Heart right ventricle (tissue), 16 donors: ENCODE data around the gene RABIF. TPM values are rescaled to one million over a fixed set of nuclear protein-coding genes. Genes with fewer than 3 reads are reported as not detected.
"Not testable (repeated sequence)": the region's sequence is repeated elsewhere in the genome, so short reads cannot be mapped to it uniquely, and the experiment has no call there.

ENCODE experiments used
- ATAC-seq, 8 donors: fragments of 200-7000 bp; cut with Tn5 transposase; one replicate each; pipeline ENCODE4 v1.9.1; 2020; ENCODE audit warnings: mild to moderate bottlenecking in 8 of 8, moderate library complexity in 8 of 8, moderate number of reproducible peaks in 1 of 8
- DNase-seq, 2 donors: peaks; one replicate each; pipeline ENCODE4 v3.0.0-alpha.2; 2020
- H3K27ac ChIP-seq, 10 donors: fragments of 200-600 bp; sonication (generic) in 2 of 10; one replicate each; pipeline versions ENCODE4 v1.5.0 to v1.8.0; 2020 to 2022; ENCODE audit warnings: mild to moderate bottlenecking in 3 of 10
- H3K27me3 ChIP-seq, 7 donors: fragments of 200-600 bp; one replicate each; pipeline ENCODE4 v1.8.0; 2021 to 2022; ENCODE audit warnings: mild to moderate bottlenecking in 2 of 7
- H3K36me3 ChIP-seq, 9 donors: fragments of 200-600 bp; sonication (generic) in 1 of 9; one replicate each; pipeline versions ENCODE4 v1.5.0 to v1.8.0; 2020 to 2022; ENCODE audit warnings: mild to moderate bottlenecking in 2 of 9
- H3K4me1 ChIP-seq, 9 donors: fragments of 200-600 bp; sonication (generic) in 1 of 9; one replicate each; pipeline versions ENCODE4 v1.5.0 to v1.8.0; 2020 to 2022; ENCODE audit warnings: mild to moderate bottlenecking in 4 of 9
- H3K4me3 ChIP-seq, 10 donors: fragments of 200-600 bp; sonication (generic) in 2 of 10; one replicate each; pipeline versions ENCODE4 v1.5.0 to v1.8.0; 2020 to 2022; ENCODE audit warnings: mild to moderate bottlenecking in 7 of 10, moderate library complexity in 2 of 10
- H3K9me3 ChIP-seq, 11 donors: fragments of 200-600 bp in 10 of 11; sonication (generic) in 2 of 11; one replicate each; pipeline versions ENCODE4 v1.5.0 to v1.8.0; 2013 to 2022; ENCODE audit warnings: mild to moderate bottlenecking in 2 of 11, control low read depth in 1 of 11, moderate library complexity in 1 of 11
- CTCF ChIP-seq, 9 donors: fragments of 200-600 bp; sonication (generic) in 2 of 9; IDR thresholded peaks; one replicate each; pipeline versions ENCODE4 v1.5.0 to v1.8.0; 2021 to 2022; ENCODE audit warnings: antibody characterized with exemption in 9 of 9, mild to moderate bottlenecking in 5 of 9, moderate library complexity in 1 of 9
- WGBS, 2 donors: extraction: QIAGEN DNeasy Blood & Tissue Kit; methylation state at CpG; one replicate each; pipeline ENCODE4 v1.1.7; 2013; ENCODE audit warnings: inconsistent platforms in 1 of 2; 5-methylcytosine and 5-hydroxymethylcytosine counted together
- intact Hi-C, 10 donors: fragments of 100-400 bp; cut with DNase I; formaldehyde crosslinking; loops; one replicate each; pipeline versions ENCODE4 v1.11.1 to v1.14.2; 2022
- polyA plus RNA-seq, 2 donors: library from polyadenylated mRNA; stranded (reverse); fragments of 200-250 nt; gene quantifications; one replicate each; pipeline ENCODE4 v1.2.3, GENCODE V29; 2013
- total RNA-seq, 10 donors: library from RNA; stranded (reverse); fragmentation: NEBNext Ultra II Directional in 3 of 10; extraction: Animal tissue kit (Norgen Biotek cat#: 25700) in 3 of 10; gene quantifications; one replicate each; pipeline versions ENCODE4 v1.2.1 to v1.2.4, GENCODE V29; 2021 to 2023
- donor health status: Arrhythmogenic right ventricular cardiomyopathy.
- donor health status: ischemic (EF 13 %, LVEDD 7.1; RV severe dilation, severe dysfunction).
- donor health status: healthy with polysubstance abuse.
- donor health status: DM: no; HTN: yes; CAD: no.
- donor health status: DM: no; HTN: no; CAD: no.
- donor health status: ischemic (EF 25% LVEDD 6.9; RV normal size, moderate dysfunction).
- donor health status: ischemic (EF 25% LVEDD 5.7; RV mildly dilated, moderate dysfunction).
- donor health status: healthy.
- donor health status: DM: yes; HTN: yes; CAD: no.
- donor health status: Ischemic cardiomyopathy.
- donor health status: ischemic (EF 35%, LVEDD 5.7; RV mildly dilated, moderate dysfunction).
- donor health status: nonischemic (EF 11% LVEDD 7.7; RV severe dilation, severe dysfunction).
- donor health status: DM: yes; HTN: yes; CAD: no.
- donor health status: PGD.
- donor health status: ischemic (EF 29% LVEDD 5.4; RV normal size, mild dysfunction).
- donor health status: nonischemic (EF 23%, LVEDD 6.1; RV moderate dilation, normal function).

RABIF gene
- total and polyA plus RNA-seq, 12 donors: 2.0 to 8.1 (median 4.8) TPM

- no peak for TF ChIP-seq CTCF (IDR thresholded peaks at IDR 0.05)
- Histone ChIP-seq H3K36me3 (no peaks in the 10 kb centered on the region), H3K27ac (no peak overlapping the region), H3K4me3 (no peak overlapping the region), H3K27me3 (peaks cover 0 to 8% (median 0%) of the 10 kb centered on the region in 7 donors), H3K9me3 (no peaks in the 10 kb centered on the region), H3K4me1 (peaks cover 0 to 14% (median 0%) of the 10 kb centered on the region in 9 donors)
- intact Hi-C loops: no loop called here
- ATAC-seq: no peak
- no peak for DNase-seq
- WGBS, 2 donors: 88 to 90% methylated on average over 3 of the region's 3 CpGs
These were observed 57.0 kb downstream of the RABIF start for GRCh38 chr1:202831906-202832305.

- intact Hi-C loops, H3K36me3 ChIP-seq, DNase-seq, H3K27ac ChIP-seq, H3K4me3 ChIP-seq, H3K4me1 ChIP-seq, ATAC-seq, H3K9me3 ChIP-seq: not testable (repeated sequence)
- WGBS, 2 donors: 95 to 98% methylated on average over 9 of the region's 9 CpGs
- H3K27me3 ChIP-seq: peaks cover 0 to 16% (median 3%) of the 10 kb centered on the region in 7 donors
These were observed 59.7 kb downstream of the RABIF start for GRCh38 chr1:202829223-202829622.

Other genes with a start within 250 kb of the RABIF start
- gene SYT2, start 178.7 kb downstream of the RABIF start, total RNA-seq: under 1 TPM in 1 of 10 donors, not detected in 9; 0.02 TPM
- under 1 TPM; under 0.01 to 0.07 TPM for gene SYT2, start 178.7 kb downstream of the RABIF start, polyA plus RNA-seq
- gene KDM5B, start 80.7 kb downstream of the RABIF start, total RNA-seq: 10 to 100 TPM; 10.7 to 18.5 (median 15.0) TPM
- gene KDM5B, start 80.7 kb downstream of the RABIF start, polyA plus RNA-seq: 1 to 10 TPM; 4.9 to 7.0 TPM
- gene PCAT6, start 78.2 kb downstream of the RABIF start, total RNA-seq: 1 to 10 TPM in 3 of 10 donors, under 1 TPM in 6, not detected in 1; 0.41 to 1.3 (median 0.81) TPM
- 1 to 10 TPM in 1 of 2 donors, under 1 TPM in 1; 0.61 to 2.3 TPM for gene PCAT6, start 78.2 kb downstream of the RABIF start, polyA plus RNA-seq
- 10 to 100 TPM; 15.1 to 31.5 (median 22.7) TPM for gene KLHL12, start 38.1 kb upstream of the RABIF start, total RNA-seq
- 10 to 100 TPM in 1 of 2 donors, 1 to 10 TPM in 1; 9.8 to 10.6 TPM for gene KLHL12, start 38.1 kb upstream of the RABIF start, polyA plus RNA-seq
- 100 to 1,000 TPM in 3 of 10 donors, 10 to 100 TPM in 7; 79.7 to 117 (median 95.0) TPM for gene ADIPOR1, start 69.2 kb upstream of the RABIF start, total RNA-seq
- gene ADIPOR1, start 69.2 kb upstream of the RABIF start, polyA plus RNA-seq: 100 to 1,000 TPM in 1 of 2 donors, 10 to 100 TPM in 1; 56.3 to 116 TPM
- gene CYB5R1, start 78.1 kb upstream of the RABIF start, total RNA-seq: 100 to 1,000 TPM in 9 of 10 donors, 10 to 100 TPM in 1; 93.2 to 333 (median 223) TPM
- gene CYB5R1, start 78.1 kb upstream of the RABIF start, polyA plus RNA-seq: 100 to 1,000 TPM; 119 to 263 TPM
- 10 to 100 TPM; 18.2 to 34.2 (median 21.1) TPM for gene TMEM183A, start 118.2 kb upstream of the RABIF start, total RNA-seq
- 10 to 100 TPM; 11.5 to 38.1 TPM for gene TMEM183A, start 118.2 kb upstream of the RABIF start, polyA plus RNA-seq
- 10 to 100 TPM in 9 of 10 donors, 1 to 10 TPM in 1; 9.5 to 60.6 (median 35.2) TPM for gene PPFIA4, start 137.3 kb upstream of the RABIF start, total RNA-seq
- gene PPFIA4, start 137.3 kb upstream of the RABIF start, polyA plus RNA-seq: 10 to 100 TPM in 1 of 2 donors, 1 to 10 TPM in 1; 8.1 to 28.5 TPM
- gene MYOG, start 196.9 kb upstream of the RABIF start, total RNA-seq: not detected
- under 1 TPM in 1 of 2 donors, not detected in 1; 0.06 TPM for gene MYOG, start 196.9 kb upstream of the RABIF start, polyA plus RNA-seq
- gene ADORA1, start 238.6 kb upstream of the RABIF start, total RNA-seq: 10 to 100 TPM in 4 of 10 donors, 1 to 10 TPM in 6; 5.1 to 12.2 (median 9.3) TPM
- 1 to 10 TPM; 1.8 to 8.3 TPM for gene ADORA1, start 238.6 kb upstream of the RABIF start, polyA plus RNA-seq